ENCODE measurements around the gene B3GNT4. TPM values are rescaled to one million over a fixed set of nuclear protein-coding genes. Genes with fewer than 3 reads are reported as not detected.

B3GNT4 gene
- total and polyA plus RNA-seq, 8 donors, result 0.58 to 0.81 (median 0.62) TPM; not detected in 4

- Histone ChIP-seq H3K4me1 (no peaks in the 10 kb centered on the region), H3K36me3 (peaks cover 0 to 5% (median 0%) of the 10 kb centered on the region in 4 donors), H3K27me3 (no peaks in the 10 kb centered on the region), H3K4me3 (no peak overlapping the region), H3K9me3 (no peaks in the 10 kb centered on the region), H3K27ac (no peak overlapping the region)
- no peak for DNase-seq
- intact Hi-C loops (cut with DNase I; ENCODE audit: low total_unique reads), result no loop called here
- no peak for TF ChIP-seq POLR2AphosphoS5 (IDR thresholded peaks at IDR 0.05)
- no peak for TF ChIP-seq EP300 (IDR thresholded peaks at IDR 0.05)
- TF ChIP-seq POLR2A (IDR thresholded peaks at IDR 0.05), result no peak
- TF ChIP-seq CTCF (IDR thresholded peaks at IDR 0.05), result no peak
- 79 to 86% (median 84%) methylated on average over 11 of the region's 11 CpGs for WGBS, 5 donors
These were observed 42.7 kb upstream of the B3GNT4 start for GRCh38 chr12:122160761-122161160.

GRCh38 chr12:122161682-122162081, 41.8 kb upstream of the B3GNT4 start:
- no peaks in the 10 kb centered on the region for H3K9me3 ChIP-seq
- no peaks in the 10 kb centered on the region for H3K4me1 ChIP-seq
- H3K27ac ChIP-seq, result no peak overlapping the region
- 65 to 78% (median 74%) methylated on average over 8 of the region's 8 CpGs for WGBS, 5 donors
- H3K4me3 ChIP-seq, result no peak overlapping the region
- TF ChIP-seq POLR2A (IDR thresholded peaks at IDR 0.05) (no peak), CTCF (IDR thresholded peaks at IDR 0.05) (no peak), POLR2AphosphoS5 (IDR thresholded peaks at IDR 0.05) (no peak), EP300 (IDR thresholded peaks at IDR 0.05) (no peak)
- H3K27me3 ChIP-seq, result peaks cover 0 to 4% (median 0%) of the 10 kb centered on the region in 3 donors
- DNase-seq, result no peak
- intact Hi-C loops (cut with DNase I; ENCODE audit: low total_unique reads), result no loop called here
- peaks cover 0 to 5% (median 0%) of the 10 kb centered on the region in 4 donors for H3K36me3 ChIP-seq

GRCh38 chr12:122162976-122163375, 40.5 kb upstream of the B3GNT4 start:
- Histone ChIP-seq H3K4me1 (no peaks in the 10 kb centered on the region), H3K27me3 (peaks cover 0 to 4% (median 0%) of the 10 kb centered on the region in 3 donors), H3K4me3 (no peak overlapping the region), H3K36me3 (peaks cover 0 to 1% (median 0%) of the 10 kb centered on the region in 4 donors), H3K9me3 (no peaks in the 10 kb centered on the region), H3K27ac (no peak overlapping the region)
- TF ChIP-seq POLR2AphosphoS5 (IDR thresholded peaks at IDR 0.05) (no peak), CTCF (IDR thresholded peaks at IDR 0.05) (no peak), EP300 (IDR thresholded peaks at IDR 0.05) (no peak), POLR2A (IDR thresholded peaks at IDR 0.05) (no peak)
- intact Hi-C loops (cut with DNase I; ENCODE audit: low total_unique reads), result no loop called here
- no peak for DNase-seq
- 67 to 84% (median 81%) methylated on average over 3 of the region's 3 CpGs for WGBS, 5 donors

- H3K36me3 ChIP-seq, result no peaks in the 10 kb centered on the region
- intact Hi-C loops (cut with DNase I; ENCODE audit: low total_unique reads), result no loop called here
- H3K4me3 ChIP-seq, result no peak overlapping the region
- TF ChIP-seq CTCF (IDR thresholded peaks at IDR 0.05) (no peak), EP300 (IDR thresholded peaks at IDR 0.05) (no peak), POLR2AphosphoS5 (IDR thresholded peaks at IDR 0.05) (no peak), POLR2A (IDR thresholded peaks at IDR 0.05) (no peak)
- H3K27ac ChIP-seq, result no peak overlapping the region
- no peak for DNase-seq
- 69 to 74% (median 71%) methylated on average over 18 to 22 of the region's 22 CpGs for WGBS, 5 donors
- H3K4me1 ChIP-seq, result no peaks in the 10 kb centered on the region
- H3K27me3 ChIP-seq, result peaks cover 0 to 15% (median 0%) of the 10 kb centered on the region in 3 donors
- no peaks in the 10 kb centered on the region for H3K9me3 ChIP-seq
These were observed 36.8 kb upstream of the B3GNT4 start for GRCh38 chr12:122166422-122167349.

Measured in stomach (tissue), 9 donors.